IMR-90 (cell line): ENCODE results near the gene TOMM22.

ENCODE experiments used
- CEBPB ChIP-seq: IDR thresholded peaks from 2 replicates; pipeline ENCODE4 v1.6.1; 2012; ENCODE audit warnings: low read depth, low read length, improper control_type of control experiment
- FOS ChIP-seq: fragments of 150-350 bp; IDR thresholded peaks from 2 replicates; pipeline ENCODE4 v1.6.1; 2016; ENCODE audit warnings: low read depth, low read length
- MAFK ChIP-seq: IDR thresholded peaks from 2 replicates; pipeline ENCODE4 v1.6.1; 2012; ENCODE audit warnings: low read depth, low read length, improper control_type of control experiment
- MAZ ChIP-seq: IDR thresholded peaks from 2 replicates; pipeline ENCODE4 v1.6.1; 2012; ENCODE audit warnings: low read depth, mild to moderate bottlenecking, low read length, improper control_type of control experiment, moderate library complexity, borderline replicate concordance
- MXI1 ChIP-seq: IDR thresholded peaks from 2 replicates; pipeline ENCODE4 v1.6.1; 2012; ENCODE audit warnings: low read depth, mild to moderate bottlenecking, low read length, moderate library complexity, borderline replicate concordance
- POLR2A ChIP-seq: IDR thresholded peaks from 2 replicates; pipeline ENCODE4 v1.6.1; 2012; ENCODE audit warnings: mild to moderate bottlenecking, low read depth, low read length
- RCOR1 ChIP-seq: IDR thresholded peaks from 2 replicates; pipeline ENCODE4 v1.6.1; 2012; ENCODE audit warnings: mild to moderate bottlenecking, low read length, improper control_type of control experiment; ENCODE audit not compliant: insufficient replicate concordance
- RFX5 ChIP-seq: IDR thresholded peaks from 2 replicates; pipeline ENCODE4 v1.8.0; 2012; ENCODE audit warnings: low read depth, mild to moderate bottlenecking, low read length, moderate library complexity
- TF ChIP-seq, protein P1 (sequence below): fragments of 150-350 bp; IDR thresholded peaks from 2 replicates; pipeline ENCODE4 v1.6.1; 2017; ENCODE audit warnings: mild to moderate bottlenecking, antibody characterized with exemption, low read length, low read depth
- TF ChIP-seq, protein P2 (sequence below): conservative IDR thresholded peaks from 2 replicates; pipeline ENCODE4 v1.5.1; 2012; ENCODE audit warnings: mild to moderate bottlenecking, low read depth, low read length, improper control_type of control experiment

DNA sequence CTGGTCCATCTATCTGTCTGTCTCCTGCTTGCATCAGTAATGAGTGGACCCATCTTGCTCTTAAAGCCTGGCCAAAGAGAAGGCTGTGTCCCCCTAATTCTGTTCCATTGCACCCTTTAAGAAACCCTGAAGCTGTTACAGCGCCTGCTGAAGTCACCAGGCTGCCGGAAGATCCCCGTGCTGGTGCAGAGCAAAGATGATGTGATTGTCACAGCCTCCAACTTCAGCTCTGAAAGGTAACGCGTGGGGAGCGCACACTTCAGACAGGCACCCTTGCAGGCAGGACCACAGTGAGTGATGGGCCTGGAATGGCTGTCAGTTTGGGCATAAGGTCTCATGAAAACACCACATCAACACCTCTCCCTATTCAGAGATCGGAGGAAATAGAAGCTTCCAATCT lies 42.4 kb downstream of the TOMM22 start:
- TF ChIP-seq, protein P1, sequence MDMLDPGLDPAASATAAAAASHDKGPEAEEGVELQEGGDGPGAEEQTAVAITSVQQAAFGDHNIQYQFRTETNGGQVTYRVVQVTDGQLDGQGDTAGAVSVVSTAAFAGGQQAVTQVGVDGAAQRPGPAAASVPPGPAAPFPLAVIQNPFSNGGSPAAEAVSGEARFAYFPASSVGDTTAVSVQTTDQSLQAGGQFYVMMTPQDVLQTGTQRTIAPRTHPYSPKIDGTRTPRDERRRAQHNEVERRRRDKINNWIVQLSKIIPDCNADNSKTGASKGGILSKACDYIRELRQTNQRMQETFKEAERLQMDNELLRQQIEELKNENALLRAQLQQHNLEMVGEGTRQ, result no peak
- TF ChIP-seq, protein P2, sequence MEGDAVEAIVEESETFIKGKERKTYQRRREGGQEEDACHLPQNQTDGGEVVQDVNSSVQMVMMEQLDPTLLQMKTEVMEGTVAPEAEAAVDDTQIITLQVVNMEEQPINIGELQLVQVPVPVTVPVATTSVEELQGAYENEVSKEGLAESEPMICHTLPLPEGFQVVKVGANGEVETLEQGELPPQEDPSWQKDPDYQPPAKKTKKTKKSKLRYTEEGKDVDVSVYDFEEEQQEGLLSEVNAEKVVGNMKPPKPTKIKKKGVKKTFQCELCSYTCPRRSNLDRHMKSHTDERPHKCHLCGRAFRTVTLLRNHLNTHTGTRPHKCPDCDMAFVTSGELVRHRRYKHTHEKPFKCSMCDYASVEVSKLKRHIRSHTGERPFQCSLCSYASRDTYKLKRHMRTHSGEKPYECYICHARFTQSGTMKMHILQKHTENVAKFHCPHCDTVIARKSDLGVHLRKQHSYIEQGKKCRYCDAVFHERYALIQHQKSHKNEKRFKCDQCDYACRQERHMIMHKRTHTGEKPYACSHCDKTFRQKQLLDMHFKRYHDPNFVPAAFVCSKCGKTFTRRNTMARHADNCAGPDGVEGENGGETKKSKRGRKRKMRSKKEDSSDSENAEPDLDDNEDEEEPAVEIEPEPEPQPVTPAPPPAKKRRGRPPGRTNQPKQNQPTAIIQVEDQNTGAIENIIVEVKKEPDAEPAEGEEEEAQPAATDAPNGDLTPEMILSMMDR, result no peak
- no peak for TF ChIP-seq CEBPB
- no peak for TF ChIP-seq RCOR1
- TF ChIP-seq RFX5, result no peak
- no peak for TF ChIP-seq MAFK
- TF ChIP-seq POLR2A, result no peak
- no peak for TF ChIP-seq MAZ
- no peak for TF ChIP-seq MXI1
- no peak for TF ChIP-seq FOS
